ENCODE data around the gene MALL. TPM values are rescaled to one million over a fixed set of nuclear protein-coding genes. Genes with fewer than 3 reads are reported as not detected.
"Not testable (repeated sequence)": the region's sequence is repeated elsewhere in the genome, so short reads cannot be mapped to it uniquely, and the experiment has no call there.

MALL gene
- total RNA-seq, 2 donors from 2014 or later, result 0.17 TPM; not detected in 1

DNA sequence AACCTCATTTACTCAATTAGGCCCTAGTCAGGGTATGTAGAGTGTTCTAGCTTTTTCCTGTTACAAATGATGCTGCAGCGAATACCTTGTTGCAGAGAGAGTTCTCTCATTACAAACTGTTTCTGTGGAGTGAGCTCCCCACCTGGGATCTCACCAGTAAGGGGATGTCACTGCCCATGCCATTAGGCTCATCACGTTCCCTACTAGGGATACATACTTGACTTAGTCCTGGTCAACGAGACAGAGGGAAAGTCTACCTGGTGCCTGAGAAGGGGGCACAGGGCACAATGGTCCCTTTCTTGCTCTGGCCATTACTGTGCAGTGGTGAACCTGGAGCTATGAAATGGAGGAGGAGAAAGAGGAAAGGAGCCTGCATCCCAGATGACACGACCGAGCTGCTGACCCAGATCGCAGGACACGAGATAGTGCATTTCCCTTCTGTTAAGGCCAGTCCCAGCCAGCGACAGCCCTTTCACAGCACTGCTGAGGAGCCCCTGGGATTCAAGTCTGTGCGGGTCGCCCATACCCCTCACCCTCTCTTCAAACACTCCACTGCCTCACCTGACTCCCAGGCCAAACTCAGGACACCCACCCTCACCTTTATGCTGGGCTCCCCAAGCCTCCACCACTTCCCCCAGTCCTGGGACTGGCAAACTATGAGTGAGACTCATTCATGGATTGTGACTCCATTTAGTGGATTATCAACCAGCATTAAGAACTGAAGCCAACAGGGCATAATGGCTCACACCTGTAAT lies 16.0 kb downstream of the MALL start:
- Mint-ChIP-seq H3K27me3 (ENCODE audit: low read depth) (peaks cover 22% of the 10 kb centered on the region), H3K4me3 (no peak overlapping the region), H3K4me1 (ENCODE audit: low read depth) (peaks cover 16% of the 10 kb centered on the region), H3K27ac (no peak overlapping the region), H3K36me3 (ENCODE audit: insufficient read depth in 2 of 2) (no peaks in the 10 kb centered on the region), H3K9me3 (peaks cover 0 to 2% of the 10 kb centered on the region in 2 donors)
- DNase-seq (no peak), ATAC-seq (replicated peaks in 1 of 2) (no peak)

DNA sequence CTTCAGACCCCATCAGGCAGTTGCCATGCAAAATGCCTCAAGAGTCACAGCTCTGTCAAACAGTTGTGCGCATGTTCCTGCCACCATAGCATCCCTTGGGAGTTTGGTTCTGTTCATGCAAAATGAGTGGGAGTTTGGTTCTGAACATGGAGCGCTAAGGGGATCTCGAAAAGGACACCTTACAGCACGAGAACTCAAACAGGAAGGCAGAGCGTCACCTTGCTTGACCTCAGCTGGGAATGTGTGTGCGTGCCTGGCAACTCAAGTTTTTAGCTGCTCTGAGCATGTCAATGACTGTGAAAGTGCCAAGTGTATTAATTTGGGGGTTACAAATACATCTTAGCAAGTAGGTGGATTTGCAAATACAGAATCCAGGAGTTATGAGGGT lies 16.6 kb downstream of the MALL start:
- ATAC-seq (replicated peaks in 1 of 2), result no peak
- DNase-seq, result no peak
- no peaks in the 10 kb centered on the region for H3K36me3 Mint-ChIP-seq (ENCODE audit: insufficient read depth in 2 of 2)
- peaks cover 16% of the 10 kb centered on the region for H3K4me1 Mint-ChIP-seq (ENCODE audit: low read depth)
- H3K27me3 Mint-ChIP-seq (ENCODE audit: low read depth), result peaks cover 20% of the 10 kb centered on the region
- no peak overlapping the region for H3K27ac Mint-ChIP-seq
- H3K4me3 Mint-ChIP-seq, result no peak overlapping the region
- H3K9me3 Mint-ChIP-seq, result peaks cover 0 to 2% of the 10 kb centered on the region in 2 donors

DNA sequence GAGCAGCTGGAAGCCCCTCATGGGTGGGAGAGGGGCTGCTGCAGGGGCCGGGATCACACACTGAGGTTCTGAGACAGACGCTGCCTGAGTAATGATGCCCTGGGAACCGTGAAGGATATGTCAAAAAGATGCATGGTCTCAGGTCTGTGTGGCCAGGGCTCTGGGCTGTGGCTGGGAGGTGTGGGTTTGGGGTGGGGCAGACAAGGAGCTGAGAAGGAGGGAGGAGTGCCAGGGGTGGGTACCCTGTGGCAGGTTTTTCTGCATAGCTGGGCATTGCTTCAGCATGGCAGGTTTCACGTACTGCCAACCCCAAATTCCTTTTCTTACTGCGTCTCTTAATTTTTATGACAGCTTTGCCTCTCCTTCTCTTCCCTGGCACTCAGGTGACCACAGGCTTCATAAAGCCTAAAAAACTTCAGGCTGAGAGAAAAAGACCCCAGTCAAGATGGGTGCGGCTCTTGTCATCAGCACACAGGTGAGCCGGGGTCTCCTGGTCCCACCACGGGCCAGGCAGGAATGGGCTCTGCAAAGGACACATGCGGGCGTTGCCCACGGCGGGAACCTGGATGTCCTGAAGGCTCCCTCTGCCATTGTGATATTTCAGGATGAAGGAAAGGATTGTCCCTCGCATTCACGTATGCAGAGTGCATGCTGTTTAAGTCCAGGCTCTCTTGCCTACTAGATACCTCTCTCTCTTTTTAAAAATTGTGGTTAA lies 18.0 kb downstream of the MALL start:
- Mint-ChIP-seq H3K27ac (no peak overlapping the region), H3K36me3 (ENCODE audit: insufficient read depth in 2 of 2) (no peaks in the 10 kb centered on the region), H3K27me3 (ENCODE audit: low read depth) (peaks cover 20% of the 10 kb centered on the region), H3K4me1 (ENCODE audit: low read depth) (peaks cover 16% of the 10 kb centered on the region), H3K9me3 (peaks cover 0 to 2% of the 10 kb centered on the region in 2 donors), H3K4me3 (no peak overlapping the region)
- ATAC-seq (replicated peaks in 1 of 2), result no peak
- DNase-seq, result no peak

DNA sequence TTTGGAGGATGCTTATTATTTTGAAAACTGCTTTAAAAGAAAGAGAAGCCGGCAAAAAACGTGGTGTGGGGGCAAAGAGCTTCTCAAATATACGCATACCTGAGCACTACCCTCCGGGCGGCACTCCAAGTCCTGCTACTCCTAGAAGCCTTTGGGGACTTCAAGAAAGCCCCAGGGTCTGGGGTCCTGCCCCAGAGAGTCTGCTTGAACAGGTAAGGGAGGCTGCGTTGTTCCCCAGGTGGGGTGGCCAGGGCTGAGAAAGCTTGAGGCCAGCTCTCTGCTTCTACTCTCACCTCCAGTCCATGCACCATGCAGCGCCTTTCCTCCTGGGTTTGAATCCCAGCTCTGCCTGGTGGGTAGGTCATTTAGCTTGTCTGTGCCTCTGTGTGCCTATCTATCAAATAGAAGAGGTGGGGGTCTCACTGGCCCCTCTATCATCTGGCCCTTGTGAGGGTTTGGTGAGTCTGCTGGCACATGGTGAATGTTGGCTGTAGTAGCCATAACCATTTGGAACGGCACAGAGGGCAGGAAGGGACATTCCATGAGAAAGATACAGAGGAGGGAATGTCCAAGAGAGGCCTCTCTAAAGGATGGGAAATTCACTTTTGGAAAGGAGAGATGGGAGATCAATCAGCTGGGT lies 19.5 kb downstream of the MALL start:
- Mint-ChIP-seq H3K4me3 (no peak overlapping the region), H3K27me3 (ENCODE audit: low read depth) (peaks cover 20% of the 10 kb centered on the region), H3K9me3 (peaks cover 0 to 2% of the 10 kb centered on the region in 2 donors), H3K4me1 (ENCODE audit: low read depth) (peaks cover 2% of the 10 kb centered on the region), H3K27ac (no peak overlapping the region), H3K36me3 (ENCODE audit: insufficient read depth in 2 of 2) (no peaks in the 10 kb centered on the region)
- ATAC-seq (replicated peaks in 1 of 2), result no peak
- DNase-seq, result no peak

DNA sequence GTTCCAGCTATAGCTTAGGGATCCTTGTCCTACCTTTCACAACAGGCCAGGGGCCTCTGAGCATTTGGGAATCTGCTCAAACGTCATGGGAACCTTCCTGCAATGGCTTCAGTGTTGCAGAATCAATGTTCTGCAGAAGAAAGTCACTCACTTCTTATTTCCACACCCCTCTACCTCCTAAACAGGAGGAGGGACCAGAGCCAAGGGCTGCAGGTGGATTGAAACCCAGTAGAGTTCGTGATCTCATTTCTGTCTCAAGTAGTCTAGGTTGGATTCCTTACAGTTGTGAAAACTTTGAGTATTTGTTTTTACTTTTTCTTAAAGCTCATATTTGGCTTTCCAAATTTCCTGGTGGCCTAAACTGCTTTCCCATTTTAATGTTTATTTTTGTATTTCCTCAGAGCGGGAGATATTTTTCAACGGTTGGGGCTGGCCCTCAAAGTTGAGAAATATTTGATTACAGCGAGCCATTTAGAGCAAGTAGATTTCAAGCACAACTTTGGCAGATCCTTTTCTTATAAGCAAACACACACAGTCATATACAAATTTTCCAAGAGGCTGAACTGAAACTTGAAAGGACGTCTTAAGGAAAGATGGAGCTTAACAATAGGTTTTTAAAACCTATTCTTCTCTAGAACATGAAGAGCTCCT lies 20.6 kb downstream of the MALL start:
- H3K9me3 Mint-ChIP-seq; ATAC-seq (replicated peaks in 1 of 2); H3K4me1 Mint-ChIP-seq (ENCODE audit: low read depth); H3K27ac Mint-ChIP-seq; DNase-seq; H3K36me3 Mint-ChIP-seq (ENCODE audit: insufficient read depth in 2 of 2); H3K4me3 Mint-ChIP-seq: not testable (repeated sequence)
- H3K27me3 Mint-ChIP-seq (ENCODE audit: low read depth), result peaks cover 20% of the 10 kb centered on the region

DNA sequence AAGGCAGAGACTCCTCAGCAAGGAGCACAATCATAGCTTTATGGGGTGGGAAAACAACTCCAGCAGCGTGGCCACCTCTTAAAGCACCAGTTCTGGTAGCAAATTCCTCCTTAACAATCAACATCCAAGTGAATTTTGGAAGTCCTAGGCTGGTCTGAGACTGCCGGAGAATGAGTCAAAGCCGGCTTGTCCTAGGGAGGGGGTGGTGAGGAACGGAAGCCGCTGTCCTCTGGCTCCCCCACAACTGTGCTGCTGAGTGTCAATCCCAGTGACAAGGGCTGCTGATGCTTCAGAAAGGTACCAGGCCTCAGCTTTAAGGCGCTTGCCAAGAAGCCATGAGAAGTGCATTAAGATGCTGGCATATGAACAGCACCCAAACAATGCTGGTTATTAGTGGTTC lies 21.7 kb downstream of the MALL start:
- ATAC-seq (replicated peaks in 1 of 2); H3K9me3 Mint-ChIP-seq; H3K4me3 Mint-ChIP-seq; H3K27ac Mint-ChIP-seq; H3K4me1 Mint-ChIP-seq (ENCODE audit: low read depth); H3K36me3 Mint-ChIP-seq (ENCODE audit: insufficient read depth in 2 of 2); DNase-seq: not testable (repeated sequence)
- H3K27me3 Mint-ChIP-seq (ENCODE audit: low read depth), result peaks cover 20% of the 10 kb centered on the region

DNA sequence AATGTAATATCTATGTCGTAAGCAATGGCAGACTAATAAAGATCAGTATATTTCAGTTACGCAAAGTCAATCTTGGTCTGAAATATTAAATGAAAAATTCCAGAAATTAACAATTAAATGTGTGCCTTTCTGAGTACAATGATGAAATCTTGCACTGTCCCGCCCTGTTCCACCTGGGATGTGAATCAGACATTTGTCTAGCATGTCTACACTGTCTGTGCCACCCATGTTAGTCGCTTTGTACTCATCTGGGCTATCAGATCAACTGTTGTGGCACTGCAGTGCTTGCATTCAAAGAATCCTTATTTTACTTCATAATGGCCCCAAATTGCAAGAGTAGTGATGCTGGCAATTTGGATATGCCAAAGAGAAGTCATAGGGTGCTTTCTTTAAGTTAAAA lies 25.5 kb downstream of the MALL start:
- not testable (repeated sequence) for H3K27me3 Mint-ChIP-seq (ENCODE audit: low read depth); H3K4me1 Mint-ChIP-seq (ENCODE audit: low read depth); H3K36me3 Mint-ChIP-seq (ENCODE audit: insufficient read depth in 2 of 2); H3K4me3 Mint-ChIP-seq; H3K27ac Mint-ChIP-seq; H3K9me3 Mint-ChIP-seq; DNase-seq; ATAC-seq (replicated peaks in 1 of 2)

DNA sequence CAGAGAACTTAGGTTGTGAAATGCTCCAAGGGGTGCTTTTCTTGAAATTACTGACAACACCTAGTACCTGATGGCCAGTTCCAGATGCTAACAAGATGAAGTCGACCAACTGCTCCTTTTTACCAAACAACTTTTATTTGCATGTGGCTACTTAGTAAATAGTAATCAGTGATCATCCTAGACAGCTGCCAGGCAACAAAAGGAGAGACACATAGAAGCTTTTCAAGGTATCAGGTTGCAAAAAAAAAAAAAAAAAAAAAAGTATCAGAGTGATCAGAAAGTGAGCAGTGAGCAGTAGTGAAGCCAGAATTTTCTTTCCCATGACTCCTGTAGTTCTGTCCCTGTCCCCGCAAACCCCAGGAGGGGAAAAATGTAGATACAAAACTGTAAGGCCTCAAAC lies 31.9 kb downstream of the MALL start:
- H3K36me3 Mint-ChIP-seq (ENCODE audit: insufficient read depth in 2 of 2); H3K4me3 Mint-ChIP-seq; H3K27ac Mint-ChIP-seq; H3K9me3 Mint-ChIP-seq; DNase-seq; H3K4me1 Mint-ChIP-seq (ENCODE audit: low read depth); ATAC-seq (replicated peaks in 1 of 2); H3K27me3 Mint-ChIP-seq (ENCODE audit: low read depth): not testable (repeated sequence)

DNA sequence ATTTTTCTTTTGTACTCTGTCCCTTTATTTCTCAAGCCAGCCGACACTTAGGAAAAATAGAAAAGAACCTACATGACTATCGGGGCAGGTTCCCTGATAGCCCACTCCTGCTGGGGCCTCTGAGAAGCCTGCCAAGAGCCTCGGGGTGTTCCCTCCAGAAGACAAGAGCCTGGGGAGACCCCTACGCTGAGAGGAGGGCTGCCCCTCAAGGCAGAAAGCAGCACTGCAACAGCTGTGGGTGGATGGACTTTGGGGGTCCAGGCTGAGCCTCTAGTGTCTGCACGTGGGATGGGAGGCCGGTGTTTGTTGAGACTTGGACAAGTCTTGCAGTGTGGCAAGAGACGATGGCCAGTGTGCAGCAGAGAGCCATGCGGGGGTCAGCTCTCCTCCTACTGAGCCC lies 32.5 kb downstream of the MALL start:
- not testable (repeated sequence) for H3K36me3 Mint-ChIP-seq (ENCODE audit: insufficient read depth in 2 of 2); H3K4me1 Mint-ChIP-seq (ENCODE audit: low read depth); ATAC-seq (replicated peaks in 1 of 2); H3K27me3 Mint-ChIP-seq (ENCODE audit: low read depth); H3K9me3 Mint-ChIP-seq; H3K4me3 Mint-ChIP-seq; DNase-seq; H3K27ac Mint-ChIP-seq

DNA sequence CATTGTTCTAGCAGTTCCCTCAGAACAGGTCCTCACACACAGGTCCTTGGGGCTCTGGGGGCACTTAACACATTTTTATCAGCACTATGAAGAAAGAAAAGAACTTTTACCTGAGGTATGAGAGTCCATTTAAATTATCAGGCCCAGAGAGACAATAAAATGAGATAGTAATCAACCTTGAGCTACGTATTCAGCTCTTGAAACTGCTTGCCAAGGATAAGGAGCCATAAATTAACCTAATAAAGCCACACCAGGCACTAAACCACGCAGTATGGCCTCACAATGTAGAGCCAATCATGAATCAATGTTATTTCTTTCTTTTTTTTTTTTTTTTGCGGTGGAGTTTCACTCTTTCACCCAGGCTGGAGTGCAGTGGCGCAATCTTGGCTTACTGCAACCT lies 37.5 kb downstream of the MALL start:
- not testable (repeated sequence) for H3K27ac Mint-ChIP-seq; H3K9me3 Mint-ChIP-seq; ATAC-seq (replicated peaks in 1 of 2); H3K4me1 Mint-ChIP-seq (ENCODE audit: low read depth); H3K4me3 Mint-ChIP-seq; DNase-seq; H3K36me3 Mint-ChIP-seq (ENCODE audit: insufficient read depth in 2 of 2); H3K27me3 Mint-ChIP-seq (ENCODE audit: low read depth)

DNA sequence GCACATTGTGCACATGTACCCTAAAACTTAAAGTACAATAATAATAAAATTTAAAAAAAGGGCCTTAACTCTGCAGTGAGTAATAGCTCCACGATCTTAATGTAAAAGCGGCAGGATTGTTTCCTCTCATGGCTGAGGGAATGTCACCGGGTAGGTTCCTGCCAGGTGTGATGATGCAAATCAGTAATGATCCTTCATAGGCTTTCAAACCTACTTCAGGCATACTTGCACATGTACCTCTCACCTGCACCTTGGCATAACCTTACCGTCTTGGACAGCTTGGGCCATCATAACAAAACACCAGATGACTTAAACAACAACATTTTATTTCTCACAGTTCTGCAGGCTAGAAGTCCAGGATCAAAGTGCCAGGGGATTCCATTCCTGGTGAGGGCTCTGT lies 39.7 kb downstream of the MALL start:
- not testable (repeated sequence) for ATAC-seq (replicated peaks in 1 of 2); H3K27me3 Mint-ChIP-seq (ENCODE audit: low read depth); H3K27ac Mint-ChIP-seq; DNase-seq; H3K9me3 Mint-ChIP-seq; H3K36me3 Mint-ChIP-seq (ENCODE audit: insufficient read depth in 2 of 2); H3K4me1 Mint-ChIP-seq (ENCODE audit: low read depth); H3K4me3 Mint-ChIP-seq

DNA sequence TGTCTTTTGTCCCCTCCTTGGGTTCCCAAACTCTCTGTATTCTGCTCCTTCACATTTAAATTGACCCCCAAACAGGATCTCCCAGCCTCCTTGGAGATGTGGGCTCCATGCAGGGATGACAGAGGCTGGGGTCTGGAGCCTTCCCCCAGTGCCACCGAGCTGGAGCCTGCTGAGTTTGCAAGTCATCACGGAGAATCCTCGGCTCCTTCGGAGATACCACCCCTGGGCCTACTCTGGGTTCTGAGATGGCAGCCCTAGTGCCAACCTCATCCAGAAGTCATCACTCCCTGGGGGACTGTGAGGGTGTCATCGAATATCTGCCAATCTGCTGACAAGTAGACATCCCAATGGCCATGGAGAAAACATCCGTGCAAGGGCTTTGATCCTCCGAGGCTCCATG lies 45.8 kb downstream of the MALL start:
- H3K4me3 Mint-ChIP-seq; H3K27me3 Mint-ChIP-seq (ENCODE audit: low read depth); H3K9me3 Mint-ChIP-seq; H3K27ac Mint-ChIP-seq; H3K4me1 Mint-ChIP-seq (ENCODE audit: low read depth); ATAC-seq (replicated peaks in 1 of 2); H3K36me3 Mint-ChIP-seq (ENCODE audit: insufficient read depth in 2 of 2); DNase-seq: not testable (repeated sequence)

DNA sequence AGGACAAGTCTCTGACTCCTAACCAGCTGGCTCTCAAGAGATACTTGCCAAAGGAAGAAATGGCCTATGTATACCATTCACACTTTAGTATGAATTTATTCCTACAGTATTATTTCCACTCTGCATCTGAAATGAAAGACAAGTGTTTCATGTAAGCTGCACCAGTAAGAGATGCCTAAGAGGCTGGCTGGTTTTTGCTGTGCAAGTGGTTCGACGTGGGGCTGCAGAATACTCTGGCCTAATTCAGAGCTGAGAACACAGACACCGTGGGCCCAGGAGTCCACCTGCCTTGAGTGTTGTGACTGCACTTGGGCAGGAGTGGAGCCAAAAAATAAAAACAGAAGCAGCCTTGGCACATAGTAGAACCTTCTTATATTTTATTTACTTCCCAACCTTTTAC lies 47.5 kb downstream of the MALL start:
- H3K9me3 Mint-ChIP-seq; H3K4me1 Mint-ChIP-seq (ENCODE audit: low read depth); H3K27ac Mint-ChIP-seq; H3K4me3 Mint-ChIP-seq; DNase-seq; H3K36me3 Mint-ChIP-seq (ENCODE audit: insufficient read depth in 2 of 2); ATAC-seq (replicated peaks in 1 of 2); H3K27me3 Mint-ChIP-seq (ENCODE audit: low read depth): not testable (repeated sequence)
